Left colon (tissue), 2 donors: Measurements from ENCODE around the gene ITIH5. TPM values are rescaled to one million over a fixed set of nuclear protein-coding genes. Genes with fewer than 3 reads are reported as not detected.
"Not testable (repeated sequence)": the region's sequence is repeated elsewhere in the genome, so short reads cannot be mapped to it uniquely, and the experiment has no call there.

Source experiments
- ATAC-seq: fragments of 200-7000 bp; cut with Tn5 transposase; one replicate; pipeline ENCODE4 v1.9.1; 2020; ENCODE audit warnings: mild to moderate bottlenecking, moderate library complexity
- DNase-seq, 2 donors: peaks; one replicate each; pipeline ENCODE4 v3.0.0-alpha.2; 2020
- intact Hi-C, 2 donors: fragments of 100-400 bp; cut with DNase I in 1 of 2; cut with micrococcal nuclease in 1 of 2; formaldehyde crosslinking; loops; one replicate each; pipeline versions ENCODE4 v1.11.2 to v1.14.0; 2022; cut with DNase I, micrococcal nuclease
- total RNA-seq, 2 donors: library from RNA; stranded (reverse); fragmentation: NEBNext Ultra II Directional; extraction: Animal tissue kit (Norgen Biotek cat#: 25700); gene quantifications; one replicate each; pipeline ENCODE4 v1.2.1, GENCODE V29; 2021
- donor health status: DM: no; HTN: no; CAD: no.
- donor health status: DM: yes; HTN: yes; CAD: no.

The ITIH5 gene
- total RNA-seq, 2 donors from 2014 or later, result 2.8 to 14.2 TPM

DNA sequence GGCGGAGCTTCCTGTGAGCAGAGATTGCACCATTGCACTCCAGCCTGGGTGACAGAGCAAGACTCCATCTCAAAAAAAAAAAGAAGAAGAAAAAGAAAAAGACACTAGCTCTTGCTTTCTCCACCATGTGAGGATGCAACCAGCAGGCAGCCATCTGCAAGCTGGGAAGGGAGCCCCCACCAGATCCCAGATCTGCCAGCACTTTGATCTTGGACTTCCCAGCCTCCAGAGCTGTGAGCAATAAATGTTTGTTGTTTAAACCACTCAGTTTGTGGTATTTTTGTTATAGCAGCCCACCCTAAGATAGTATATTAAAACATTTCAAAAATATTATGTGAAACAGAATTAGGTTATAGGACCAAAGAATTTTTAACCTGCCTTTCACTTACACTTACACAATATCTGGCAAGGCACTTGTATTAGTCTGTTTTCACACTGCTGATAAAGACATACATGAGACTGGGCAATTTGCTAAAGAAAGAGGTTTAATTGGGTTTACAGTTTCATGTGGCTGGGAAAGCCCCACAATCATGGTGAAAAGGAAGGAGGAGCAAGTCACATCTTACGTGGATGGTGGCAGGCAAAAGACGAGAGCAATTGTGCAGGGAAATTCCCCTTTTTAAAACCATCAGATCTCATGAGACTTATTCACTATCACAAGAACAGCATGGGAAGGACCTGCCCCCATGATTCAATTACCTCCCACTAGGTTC, 24.3 kb upstream of the ITIH5 start:
- intact Hi-C loops, ATAC-seq: not testable (repeated sequence)

DNA sequence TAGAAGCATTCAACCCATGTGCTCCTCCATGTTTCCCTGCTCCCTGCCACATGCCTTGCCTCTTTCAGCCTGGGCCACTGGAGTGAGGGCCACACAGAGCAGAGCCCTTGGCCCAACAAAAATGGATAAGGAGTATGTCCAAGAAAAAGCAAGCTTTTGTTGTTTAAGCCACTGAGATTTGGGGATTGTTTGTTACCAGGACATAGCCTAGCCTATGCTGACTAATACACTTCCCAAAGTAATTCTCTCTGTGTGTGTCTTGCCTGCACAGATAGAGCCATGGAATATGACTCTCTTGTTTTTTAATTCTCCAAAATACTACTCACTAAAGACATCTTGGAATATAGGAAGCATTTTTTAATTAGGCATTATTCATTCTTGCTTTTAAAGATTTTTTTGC, 22.8 kb upstream of the ITIH5 start:
- intact Hi-C loops, result loop anchor here in 1 of 2 donors (10.0 kb wide), 1 partner anchor 165 kb away; no protein-coding TSS in a partner anchor
- DNase-seq (no peak), ATAC-seq (no peak)

More for the DNA sequence above, 24.3 kb upstream of the ITIH5 start:
- not testable (repeated sequence) for DNase-seq

DNA sequence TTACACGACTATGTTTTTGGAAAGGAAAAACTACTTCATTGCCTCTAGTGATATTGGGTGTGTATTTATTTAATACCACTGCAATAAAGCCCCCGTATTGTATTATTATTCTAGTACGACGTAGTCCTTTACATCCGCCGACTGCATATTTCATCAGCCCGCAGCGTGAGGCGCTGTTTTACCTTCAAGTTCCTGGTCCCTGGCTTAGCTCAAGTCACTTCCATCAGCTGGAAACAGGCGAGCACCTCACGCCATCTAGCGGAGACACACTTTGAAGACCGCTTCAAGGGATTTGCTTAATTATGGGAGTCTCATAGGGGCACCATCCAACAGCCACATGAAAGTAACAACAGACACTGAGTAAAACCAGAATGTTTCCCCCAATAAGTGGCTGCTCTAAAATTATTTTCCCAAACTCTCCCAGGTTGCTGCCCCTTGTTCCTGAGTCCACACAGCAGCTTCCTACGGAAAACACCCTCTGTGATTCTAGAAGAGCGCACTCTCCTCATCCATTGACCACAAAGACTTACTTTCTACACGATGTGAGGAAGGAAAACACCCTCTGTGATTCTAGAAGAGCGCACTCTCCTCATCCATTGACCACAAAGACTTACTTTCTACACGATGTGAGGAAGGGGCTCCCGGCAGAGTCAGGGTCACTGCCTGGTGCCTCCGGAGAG, 20.6 kb upstream of the ITIH5 start:
- intact Hi-C loops, result loop anchor here (2.0 to 10.0 kb wide), 2 partner anchors 163 kb away; no protein-coding TSS in a partner anchor
- peak; percentile 89 for ATAC-seq
- DNase-seq, result peak; percentile 76 to 81

DNA sequence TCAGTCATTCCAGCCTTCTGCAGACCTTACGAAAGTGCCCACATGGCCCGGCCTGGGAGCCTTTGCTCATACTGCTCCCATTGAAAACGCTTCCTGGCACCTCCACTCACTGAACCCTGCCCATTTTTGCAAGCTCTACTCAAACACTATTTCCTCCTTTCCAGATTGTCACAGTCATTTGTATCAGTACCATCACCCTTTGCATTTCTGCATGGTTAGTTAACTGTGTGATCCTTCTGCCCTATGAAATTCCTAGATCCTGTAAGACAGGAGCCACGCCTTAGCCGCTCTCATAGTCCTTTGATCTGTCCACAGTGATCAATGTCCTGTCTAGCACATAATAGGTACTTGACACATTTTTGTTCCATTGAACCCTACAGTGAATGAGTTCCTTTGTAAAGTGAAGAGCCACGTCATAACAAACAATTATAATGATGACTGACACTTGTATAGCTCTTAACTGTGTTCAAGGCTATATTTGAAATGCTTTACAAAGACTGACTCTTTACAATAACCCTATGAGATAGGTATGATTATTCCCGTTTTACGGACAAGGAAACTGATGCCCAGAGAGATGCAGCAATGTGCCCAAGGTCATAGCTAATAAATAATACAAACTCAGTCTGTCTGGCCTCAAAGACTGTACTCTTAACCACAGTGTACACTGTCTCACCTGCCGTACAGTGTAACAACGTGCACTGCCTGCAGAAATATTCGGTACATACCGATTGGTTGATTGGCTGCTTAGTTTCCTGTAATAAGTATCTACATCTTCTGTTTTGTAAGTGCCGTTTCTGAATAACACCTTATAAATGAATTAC, 19.8 kb upstream of the ITIH5 start:
- intact Hi-C loops, result loop anchor here (2.0 to 10.0 kb wide), 2 partner anchors 162 kb away; no protein-coding TSS in a partner anchor
- ATAC-seq (no peak), DNase-seq (no peak)

DNA sequence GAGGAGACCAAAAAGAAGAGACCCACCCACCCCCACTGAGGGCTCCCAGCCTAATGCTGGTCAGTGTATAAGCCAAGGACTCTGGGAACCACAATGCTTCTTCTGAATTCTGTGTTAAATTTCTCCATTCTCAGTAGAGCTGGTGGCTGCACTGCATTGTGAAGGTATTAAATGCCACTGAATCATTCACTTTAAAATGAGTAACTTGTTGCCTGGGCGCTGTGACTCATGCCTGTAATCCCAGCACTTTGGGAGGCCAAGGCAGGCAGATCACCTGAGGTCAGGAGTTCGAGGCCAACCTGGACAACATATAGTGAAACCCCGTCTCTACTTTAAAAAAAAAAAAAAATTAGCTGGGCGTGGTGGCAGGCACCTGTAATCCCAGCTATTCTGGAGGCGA, 13.3 kb upstream of the ITIH5 start:
- not testable (repeated sequence) for ATAC-seq, DNase-seq
- intact Hi-C loops, result loop anchor here in 1 of 2 donors (10.0 kb wide), 1 partner anchor 155 kb away; no protein-coding TSS in a partner anchor

DNA sequence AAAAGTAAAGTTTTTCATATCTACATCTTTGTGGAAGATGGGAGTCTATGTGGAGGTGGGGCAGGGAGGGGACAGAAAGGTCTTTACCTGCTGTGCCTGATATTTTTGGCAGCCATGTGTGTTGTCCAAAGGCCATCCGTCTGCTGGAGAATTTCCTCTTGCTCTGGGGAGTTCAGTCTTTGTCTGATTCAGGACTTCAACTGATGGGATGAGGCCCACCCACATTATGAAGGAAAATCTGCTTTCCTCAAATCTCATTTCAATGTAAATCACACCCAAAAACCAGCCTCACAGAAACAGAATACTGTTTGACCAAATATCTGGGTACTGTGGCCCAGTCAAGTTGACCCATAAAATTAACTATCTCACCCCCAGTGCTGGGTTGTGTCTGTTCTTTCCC, 12.5 kb upstream of the ITIH5 start:
- DNase-seq (no peak), ATAC-seq (no peak)
- intact Hi-C loops, result no loop called here

DNA sequence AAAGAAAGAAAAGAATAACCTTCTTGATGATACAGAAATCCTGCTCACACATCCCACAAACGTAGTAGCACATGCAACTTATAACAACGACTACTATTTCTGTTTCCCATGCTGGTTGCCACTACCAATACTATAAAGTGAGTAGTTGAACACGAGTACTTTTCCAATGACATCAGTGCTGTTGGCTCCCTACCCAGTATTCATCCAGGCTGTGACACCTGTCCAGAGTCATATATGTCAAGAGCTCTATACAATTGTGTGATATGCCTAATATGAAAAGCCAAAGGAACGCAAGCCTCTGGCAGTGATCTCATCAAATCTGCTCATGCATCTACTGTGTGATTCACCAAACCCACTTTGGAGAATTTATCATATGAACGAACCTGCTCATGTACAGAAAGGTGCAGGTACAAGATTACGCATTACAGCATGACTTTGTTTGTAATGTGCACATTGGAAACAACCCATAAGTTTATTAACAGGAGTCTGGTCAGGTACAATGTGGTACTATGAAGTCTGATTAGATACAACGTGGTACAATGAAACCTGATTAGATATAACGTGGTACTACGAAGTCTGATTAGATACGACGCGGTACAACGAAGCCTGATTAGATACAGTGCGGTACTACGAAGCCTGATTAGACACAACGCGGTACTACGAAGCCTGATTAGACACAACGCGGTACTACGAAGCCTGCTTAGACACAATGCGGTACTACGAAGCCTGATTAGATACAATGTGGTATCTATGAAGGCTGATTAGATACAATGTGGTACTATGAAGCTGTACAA, 5.8 kb upstream of the ITIH5 start:
- no peak for ATAC-seq
- DNase-seq, result no peak
- intact Hi-C loops, result no loop called here

DNA sequence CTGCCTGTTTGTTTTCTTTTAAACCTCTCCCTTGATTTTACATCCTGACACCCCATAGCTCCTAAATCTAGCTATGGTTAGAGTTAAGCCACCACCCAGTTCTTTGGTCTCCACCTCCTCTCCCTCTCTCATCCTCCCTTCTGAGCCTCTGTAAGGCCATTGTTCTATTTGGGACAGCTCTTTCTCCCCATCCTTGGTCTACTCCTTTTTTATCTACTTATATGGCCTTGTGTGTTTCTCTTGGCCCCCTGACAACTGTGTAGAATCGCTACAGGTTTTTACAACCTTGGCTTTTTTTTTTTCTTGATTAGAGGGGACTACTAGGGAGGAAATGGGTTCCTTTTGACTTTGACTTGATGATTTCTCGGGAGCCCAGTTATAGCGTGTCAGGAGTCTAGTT, 3.4 kb upstream of the ITIH5 start:
- DNase-seq (no peak), ATAC-seq (no peak)
- intact Hi-C loops, result no loop called here

DNA sequence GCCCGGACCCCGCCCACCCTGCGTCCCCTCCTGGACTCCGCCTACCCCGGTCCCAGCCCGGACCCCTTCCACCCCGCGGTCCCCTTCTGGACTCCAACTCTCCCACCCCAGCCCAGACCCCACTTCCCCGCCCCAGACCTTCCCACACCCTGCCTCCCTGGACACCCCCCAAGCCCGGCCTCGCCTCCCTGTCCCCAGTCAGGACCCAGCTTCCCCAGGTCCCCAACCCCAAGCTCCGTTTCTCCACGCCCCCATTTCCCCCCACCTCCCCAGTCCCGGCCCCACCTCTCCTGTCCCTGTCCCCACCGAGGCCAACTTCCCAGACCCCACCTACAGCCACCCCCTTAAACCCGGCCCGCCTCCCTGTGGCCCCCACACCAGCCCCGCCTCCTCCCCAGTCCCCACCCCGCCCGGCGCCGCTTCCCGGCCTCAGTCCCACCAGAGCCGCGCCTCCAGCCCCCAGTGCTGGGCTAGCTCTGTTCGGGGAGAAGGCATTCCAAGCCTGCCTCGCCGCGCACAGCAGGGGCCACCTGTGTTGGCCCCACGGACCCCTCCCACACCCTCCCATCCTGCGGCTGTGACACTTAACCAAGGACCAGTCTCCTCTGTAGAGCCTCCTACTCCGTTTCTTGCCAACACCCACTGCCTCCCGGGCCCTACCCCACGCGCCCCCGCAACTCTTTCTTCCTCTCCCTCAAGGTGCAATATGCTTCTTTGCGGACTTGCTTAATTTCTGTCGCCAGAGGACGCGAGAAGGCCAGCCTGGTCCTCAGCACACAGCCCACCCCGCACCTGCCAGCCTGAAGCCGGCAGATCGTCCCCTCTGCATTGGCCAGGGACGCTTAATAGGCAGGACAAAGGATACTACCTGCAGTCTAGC, 736 bp upstream of the ITIH5 start:
- intact Hi-C loops, result no loop called here
- ATAC-seq (no peak), DNase-seq (no peak)

DNA sequence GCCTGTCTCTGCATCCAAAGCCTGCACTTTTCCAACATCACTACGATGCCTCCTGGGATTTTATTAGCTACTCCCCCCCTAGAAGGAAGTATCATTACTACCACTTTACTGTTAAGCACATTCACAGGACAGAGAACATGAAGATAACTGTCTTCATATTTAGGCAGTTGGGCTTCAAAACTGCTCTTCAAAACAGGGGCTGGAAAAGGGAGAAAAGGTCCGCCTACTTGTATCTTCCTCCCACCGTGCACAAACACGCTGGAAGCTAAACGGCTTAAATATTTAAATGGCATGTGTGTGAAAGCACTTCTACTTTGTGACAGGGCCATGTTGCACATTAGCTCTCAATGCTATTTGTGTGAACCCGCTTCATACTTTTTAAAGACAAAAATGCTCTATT, 999 bp downstream of the ITIH5 start:
- intact Hi-C loops, result no loop called here
- DNase-seq (no peak), ATAC-seq (no peak)

DNA sequence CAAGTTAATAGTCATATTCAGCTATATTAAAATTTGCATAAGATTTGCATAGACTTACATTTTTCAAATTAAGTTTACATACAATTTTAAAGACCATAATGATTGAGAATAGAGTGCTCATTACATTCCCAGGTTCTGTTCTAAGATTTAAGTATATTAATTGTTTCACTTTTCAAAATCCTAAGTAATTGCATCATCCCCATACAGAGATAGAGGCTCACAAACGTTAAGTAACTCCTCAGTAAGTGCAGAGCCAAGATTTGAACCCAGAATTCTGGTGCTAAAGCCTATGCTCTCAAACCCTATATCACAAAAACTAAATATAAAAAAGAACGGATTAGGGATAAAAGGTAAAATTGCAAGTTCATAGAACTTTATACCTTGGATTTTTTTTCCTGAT, 2.1 kb downstream of the ITIH5 start:
- ATAC-seq (no peak), DNase-seq (no peak)
- intact Hi-C loops, result no loop called here

DNA sequence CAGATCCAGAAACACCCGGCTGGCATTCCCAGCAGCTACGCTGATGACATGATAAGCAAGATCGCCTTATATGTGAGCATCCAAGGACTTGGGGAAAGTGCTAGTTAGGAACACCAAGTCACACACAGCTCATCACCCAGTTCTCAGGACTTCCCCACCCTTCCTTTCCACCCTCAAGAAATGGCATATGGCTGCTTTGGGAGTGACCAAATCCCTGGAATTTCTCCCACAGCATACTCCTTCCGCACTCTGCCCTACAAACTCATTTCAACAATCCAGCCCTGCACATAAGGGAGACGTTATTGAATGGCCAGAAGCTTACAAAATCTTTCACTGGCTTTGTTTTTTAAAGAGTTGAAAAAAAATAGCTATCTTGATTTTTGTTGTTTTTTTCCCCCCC, 4.2 kb downstream of the ITIH5 start:
- intact Hi-C loops, result no loop called here
- DNase-seq (no peak), ATAC-seq (no peak)

DNA sequence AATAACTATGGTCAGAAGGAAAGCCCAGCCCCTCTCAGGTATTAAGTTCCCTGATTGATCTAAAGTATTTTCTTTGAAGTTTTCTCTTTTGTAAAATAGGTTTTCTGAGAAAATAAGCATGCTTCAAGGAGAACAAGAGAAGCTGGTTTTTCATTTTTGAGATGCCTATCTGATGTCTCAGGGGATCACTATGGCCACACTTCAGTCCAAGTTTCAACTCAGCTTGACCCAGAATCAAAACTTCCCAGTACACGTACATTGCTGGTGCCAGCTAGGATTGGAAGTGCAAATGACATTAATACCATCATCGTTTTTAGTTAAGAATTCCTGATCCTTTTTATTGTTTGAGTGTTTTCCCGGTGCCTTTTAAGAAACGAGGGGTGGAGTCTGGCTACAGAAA, 7.2 kb downstream of the ITIH5 start:
- ATAC-seq, result no peak
- intact Hi-C loops, result no loop called here

DNA sequence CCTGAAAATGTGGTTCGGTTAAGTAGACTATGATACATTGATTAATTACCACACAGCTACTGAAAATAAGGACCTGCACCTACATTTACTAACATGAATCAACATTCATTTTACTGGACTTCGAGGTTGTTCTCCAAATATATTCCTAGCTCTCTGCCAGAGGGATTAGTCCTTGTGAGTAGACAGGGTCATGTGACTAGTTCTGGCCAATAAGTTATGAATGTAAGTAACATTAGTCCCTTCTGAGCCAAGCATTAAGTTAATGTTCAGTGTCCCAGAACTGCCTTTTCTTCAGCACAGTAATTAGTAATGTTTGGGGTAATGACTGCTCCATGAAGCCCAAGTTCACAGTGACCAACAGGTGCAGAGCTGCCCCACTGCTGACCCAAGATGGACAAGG, 9.2 kb downstream of the ITIH5 start:
- ATAC-seq (no peak), DNase-seq (no peak)
- intact Hi-C loops, result no loop called here

More for the DNA sequence above, 7.2 kb downstream of the ITIH5 start:
- no peak for DNase-seq

DNA sequence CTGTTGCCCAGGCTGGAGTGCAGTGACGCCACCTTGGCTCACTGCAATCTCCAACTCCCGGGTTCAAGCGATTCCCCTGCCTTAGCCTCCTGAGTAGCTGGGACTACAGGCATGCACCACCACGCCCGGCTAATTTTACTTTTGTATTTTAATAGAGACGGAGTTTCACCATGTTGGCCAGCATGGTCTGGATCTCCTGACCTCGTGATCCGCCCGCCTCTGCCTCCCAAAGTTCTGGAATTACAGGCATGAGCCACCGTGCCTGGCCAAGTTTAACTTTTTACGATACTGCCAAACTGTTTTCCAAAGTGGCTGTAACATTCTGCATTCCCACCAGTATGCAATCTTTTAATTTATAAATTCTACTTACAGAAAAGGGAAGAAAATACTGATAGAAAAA, 9.7 kb downstream of the ITIH5 start:
- intact Hi-C loops, ATAC-seq, DNase-seq: not testable (repeated sequence)

DNA sequence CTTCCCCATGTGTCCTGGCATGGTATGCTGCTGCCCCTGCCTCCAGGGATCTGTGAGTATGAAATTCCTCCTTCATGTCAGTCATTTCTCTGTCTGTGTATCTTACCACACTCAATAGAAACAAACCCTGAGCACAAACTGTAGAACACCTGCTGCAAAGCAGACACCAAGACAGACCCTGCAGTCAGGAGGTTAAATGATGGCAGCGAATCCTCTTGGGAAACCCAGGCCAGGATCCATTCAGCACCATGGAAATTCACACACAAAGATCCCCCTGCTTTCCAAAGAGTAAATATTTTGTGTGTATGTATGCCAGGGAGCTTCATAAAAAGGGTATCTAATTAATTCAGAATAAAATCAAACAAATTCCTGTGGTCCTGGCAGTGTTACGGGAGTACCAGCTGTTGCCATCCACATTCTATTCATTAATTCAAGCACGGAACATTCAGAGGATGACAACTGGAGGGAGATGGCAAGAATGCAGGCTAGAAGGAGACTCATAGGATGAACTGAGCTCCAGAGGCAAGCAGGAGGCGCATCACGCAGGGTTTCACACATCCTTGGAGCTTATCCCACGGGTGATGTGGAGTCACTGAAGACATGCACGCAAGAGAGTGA, 14.8 kb downstream of the ITIH5 start:
- ATAC-seq, result no peak
- intact Hi-C loops, result no loop called here
- DNase-seq, result no peak

DNA sequence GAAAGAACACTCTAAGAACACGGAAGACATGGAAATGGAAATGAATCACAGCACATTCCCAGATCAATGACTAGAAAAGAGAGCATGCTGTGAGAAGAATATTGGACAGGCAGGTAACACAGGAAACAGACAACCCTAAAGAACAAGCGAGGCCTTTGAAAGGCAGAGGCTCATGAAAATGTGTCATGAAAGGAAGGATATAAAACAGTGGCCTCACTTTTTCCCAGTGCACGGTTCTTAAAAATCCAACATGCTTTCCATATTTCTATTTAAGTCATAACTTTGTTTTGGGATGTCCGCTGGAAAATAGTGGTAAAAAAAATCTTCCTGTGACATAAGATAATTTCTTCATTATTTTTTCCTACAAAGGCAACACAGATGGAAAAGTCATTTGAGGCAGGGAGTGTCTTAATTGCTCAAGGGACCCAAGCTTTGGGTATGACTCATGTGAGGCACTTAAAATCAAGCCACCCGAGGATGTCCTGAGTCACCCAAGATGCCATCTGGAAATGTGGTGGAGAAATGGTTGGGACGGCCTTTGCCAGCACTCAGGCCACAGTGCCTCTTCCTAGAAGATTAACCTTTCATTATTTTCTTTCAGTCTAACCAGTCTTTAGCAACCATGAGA, 17.0 kb downstream of the ITIH5 start:
- DNase-seq (no peak), ATAC-seq (no peak)
- intact Hi-C loops, result no loop called here
